ENCODE results near the gene LNX2.

LNX2 gene

DNA sequence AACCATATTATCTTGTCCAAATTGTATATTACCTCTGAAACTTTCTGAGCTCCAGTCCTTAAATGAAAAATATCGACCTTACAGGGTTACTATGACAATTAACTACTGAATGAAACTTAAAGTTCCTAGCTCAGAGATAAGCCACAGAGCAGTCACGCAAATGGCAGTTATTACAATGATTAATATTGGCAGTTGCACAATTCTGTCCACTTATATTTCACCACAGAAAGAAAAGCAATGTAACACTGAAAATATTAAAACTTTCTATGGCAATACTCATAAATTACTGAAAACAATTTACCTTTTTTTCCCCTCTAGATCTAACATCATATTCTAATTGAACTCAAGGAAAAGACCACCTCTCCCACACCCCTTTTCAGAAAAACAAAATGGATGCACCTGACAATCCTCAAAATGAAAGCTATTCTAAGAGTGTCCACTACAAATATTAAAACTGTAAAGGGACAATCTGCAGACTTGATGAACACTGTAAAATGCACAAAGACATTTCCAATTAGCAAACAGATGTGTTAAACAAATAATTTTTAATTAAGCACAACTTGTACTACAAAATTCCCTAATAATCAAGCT is 14.6 kb downstream of the LNX2 start:
- H3K4me1 ChIP-seq (ENCODE audit: control insufficient read depth in 1 of 2, insufficient read depth in 2 of 2, low read length in 2 of 2), result peaks cover 4 to 12% of the 10 kb centered on the region in 2 donors
- no peak overlapping the region for H3K4me3 ChIP-seq (ENCODE audit: low read depth in 1 of 2, low read length in 2 of 2)

DNA sequence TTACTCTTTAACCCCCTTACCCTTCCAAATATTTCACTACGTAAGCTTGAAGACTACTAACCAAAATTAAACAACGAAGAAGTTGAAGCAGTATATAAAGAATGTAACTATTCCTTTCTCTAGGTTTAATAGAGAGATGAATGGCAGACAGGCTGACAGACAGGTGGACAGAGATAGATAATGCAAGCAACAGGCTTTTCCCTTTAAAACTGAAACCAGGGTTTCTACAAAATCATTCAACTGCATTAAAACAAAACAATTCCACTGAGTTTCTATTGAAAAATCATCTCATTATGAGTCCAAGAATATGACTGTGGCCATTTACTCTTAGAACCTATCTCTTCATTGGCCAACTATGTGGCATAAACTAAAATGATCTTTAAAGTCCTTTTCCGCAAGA is 15.2 kb downstream of the LNX2 start:
- Histone ChIP-seq H3K9me3 (ENCODE audit: control insufficient read depth in 1 of 2, low read length in 2 of 2) (no peaks in the 10 kb centered on the region), H3K27me3 (ENCODE audit: low read depth, low read length) (no peaks in the 10 kb centered on the region), H3K4me1 (ENCODE audit: control insufficient read depth in 1 of 2, insufficient read depth in 2 of 2, low read length in 2 of 2) (peaks cover 3 to 12% of the 10 kb centered on the region in 2 donors), H3K27ac (ENCODE audit: low read length) (peak overlapping the region; percentile 22), H3K4me3 (ENCODE audit: low read depth in 1 of 2, low read length in 2 of 2) (no peak overlapping the region), H3K36me3 (ENCODE audit: control insufficient read depth in 1 of 2, insufficient read depth in 2 of 2, low read length in 2 of 2) (no peaks in the 10 kb centered on the region)

More for the DNA sequence above, 14.6 kb downstream of the LNX2 start:
- H3K36me3 ChIP-seq (ENCODE audit: control insufficient read depth in 1 of 2, insufficient read depth in 2 of 2, low read length in 2 of 2), result no peaks in the 10 kb centered on the region
- H3K27ac ChIP-seq (ENCODE audit: low read length), result peak overlapping the region; percentile 22
- H3K27me3 ChIP-seq (ENCODE audit: low read depth, low read length), result no peaks in the 10 kb centered on the region
- no peaks in the 10 kb centered on the region for H3K9me3 ChIP-seq (ENCODE audit: control insufficient read depth in 1 of 2, low read length in 2 of 2)

DNA sequence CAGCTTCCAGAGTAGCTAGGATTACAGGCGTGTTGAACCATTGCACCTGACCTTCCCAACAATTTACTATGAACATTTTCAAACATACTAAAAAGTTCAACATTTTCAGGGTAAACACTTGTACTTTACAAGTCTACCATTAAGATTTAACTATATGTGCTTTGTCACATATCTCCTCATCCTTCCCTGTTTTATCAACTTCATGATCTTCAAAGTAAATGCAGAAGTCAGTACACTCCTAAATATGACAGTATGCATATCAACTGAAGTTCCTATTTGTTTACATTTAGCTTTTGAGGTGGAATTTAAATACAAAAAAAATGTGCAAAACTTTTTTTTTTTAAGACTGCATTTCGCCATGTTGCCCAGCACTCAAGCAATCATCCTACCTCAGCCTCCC is 18.5 kb downstream of the LNX2 start:
- Histone ChIP-seq H3K27me3 (ENCODE audit: low read depth, low read length) (no peaks in the 10 kb centered on the region), H3K36me3 (ENCODE audit: control insufficient read depth in 1 of 2, insufficient read depth in 2 of 2, low read length in 2 of 2) (no peaks in the 10 kb centered on the region), H3K9me3 (ENCODE audit: control insufficient read depth in 1 of 2, low read length in 2 of 2) (no peaks in the 10 kb centered on the region), H3K4me1 (ENCODE audit: control insufficient read depth in 1 of 2, insufficient read depth in 2 of 2, low read length in 2 of 2) (peaks cover 0 to 5% of the 10 kb centered on the region in 2 donors), H3K27ac (ENCODE audit: low read length) (no peak overlapping the region), H3K4me3 (ENCODE audit: low read depth in 1 of 2, low read length in 2 of 2) (no peak overlapping the region)

DNA sequence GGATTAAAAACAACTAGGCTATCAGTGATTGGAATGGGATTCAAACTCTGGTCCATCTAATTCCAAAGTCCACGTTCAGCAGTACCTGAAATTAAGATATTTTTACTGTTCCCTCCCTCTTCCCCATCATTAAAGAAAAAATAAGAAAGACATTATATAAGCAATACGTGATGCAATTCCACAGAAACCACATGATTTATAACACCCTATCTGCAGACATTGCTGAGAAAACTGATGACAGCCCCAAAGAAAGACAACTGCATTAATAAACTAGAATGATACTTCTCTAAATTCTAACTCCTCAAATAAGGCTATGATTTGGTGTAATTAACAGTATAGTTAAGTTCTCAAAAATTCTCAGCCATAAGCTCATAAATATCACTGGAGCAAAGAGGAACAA is 19.1 kb downstream of the LNX2 start:
- no peak overlapping the region for H3K4me3 ChIP-seq (ENCODE audit: low read depth in 1 of 2, low read length in 2 of 2)
- H3K27me3 ChIP-seq (ENCODE audit: low read depth, low read length), result no peaks in the 10 kb centered on the region
- H3K27ac ChIP-seq (ENCODE audit: low read length), result no peak overlapping the region
- no peaks in the 10 kb centered on the region for H3K9me3 ChIP-seq (ENCODE audit: control insufficient read depth in 1 of 2, low read length in 2 of 2)
- H3K4me1 ChIP-seq (ENCODE audit: control insufficient read depth in 1 of 2, insufficient read depth in 2 of 2, low read length in 2 of 2), result no peaks in the 10 kb centered on the region
- H3K36me3 ChIP-seq (ENCODE audit: control insufficient read depth in 1 of 2, insufficient read depth in 2 of 2, low read length in 2 of 2), result no peaks in the 10 kb centered on the region

DNA sequence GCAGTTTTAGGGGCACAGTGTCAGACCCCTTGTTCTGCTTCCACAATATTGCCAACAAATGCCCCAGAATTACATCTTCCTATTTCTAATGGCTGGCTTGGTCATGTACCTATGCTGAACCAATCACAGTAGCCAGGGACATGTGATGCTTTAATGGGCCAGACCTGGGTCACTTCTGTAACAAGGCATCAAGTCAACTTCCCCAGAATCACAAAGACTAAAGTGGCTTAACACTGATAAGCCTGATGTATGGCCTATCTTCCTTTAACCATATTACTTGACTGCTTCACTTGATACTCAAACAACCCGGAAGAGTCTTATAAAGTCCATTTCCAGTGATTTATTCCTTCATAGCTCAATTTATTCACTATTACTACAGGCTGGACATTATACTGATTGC is 19.6 kb downstream of the LNX2 start:
- Histone ChIP-seq H3K4me3 (ENCODE audit: low read depth in 1 of 2, low read length in 2 of 2) (no peak overlapping the region), H3K27ac (ENCODE audit: low read length) (no peak overlapping the region), H3K9me3 (ENCODE audit: control insufficient read depth in 1 of 2, low read length in 2 of 2) (no peaks in the 10 kb centered on the region), H3K36me3 (ENCODE audit: control insufficient read depth in 1 of 2, insufficient read depth in 2 of 2, low read length in 2 of 2) (no peaks in the 10 kb centered on the region), H3K27me3 (ENCODE audit: low read depth, low read length) (no peaks in the 10 kb centered on the region), H3K4me1 (ENCODE audit: control insufficient read depth in 1 of 2, insufficient read depth in 2 of 2, low read length in 2 of 2) (no peaks in the 10 kb centered on the region)

DNA sequence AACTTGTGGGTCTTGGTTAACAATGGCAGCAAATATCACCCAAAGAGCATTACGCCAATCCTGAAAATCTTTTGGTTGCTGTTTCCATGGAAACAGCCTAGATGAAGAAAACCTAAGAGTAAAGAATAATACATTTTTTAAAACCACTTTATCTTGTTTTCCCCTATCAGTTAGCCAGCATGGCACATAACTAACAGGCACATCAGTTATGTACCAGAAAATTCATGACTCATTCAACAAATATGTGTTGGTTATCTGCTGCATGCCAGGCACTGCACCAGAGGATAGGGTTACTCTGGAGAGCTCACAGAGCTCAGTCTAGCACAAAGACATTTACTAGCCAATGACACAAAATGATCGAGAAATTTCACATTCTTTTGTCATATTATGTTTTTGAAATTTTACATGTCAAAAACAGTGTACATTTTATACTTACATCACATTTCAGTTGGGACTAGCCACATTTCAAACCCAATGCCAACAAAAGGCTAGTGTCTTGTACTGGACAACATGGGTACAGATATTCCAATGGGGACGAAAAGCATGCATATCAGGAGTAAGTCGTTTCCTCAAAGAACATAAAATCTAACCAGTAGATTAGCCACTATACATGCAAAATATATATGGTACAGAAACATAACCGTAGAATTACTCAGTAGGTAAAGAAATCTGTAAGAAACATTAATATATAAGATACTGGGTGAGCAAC is 20.3 kb downstream of the LNX2 start:
- Histone ChIP-seq H3K4me1 (ENCODE audit: control insufficient read depth in 1 of 2, insufficient read depth in 2 of 2, low read length in 2 of 2) (no peaks in the 10 kb centered on the region), H3K27ac (ENCODE audit: low read length) (no peak overlapping the region)

DNA sequence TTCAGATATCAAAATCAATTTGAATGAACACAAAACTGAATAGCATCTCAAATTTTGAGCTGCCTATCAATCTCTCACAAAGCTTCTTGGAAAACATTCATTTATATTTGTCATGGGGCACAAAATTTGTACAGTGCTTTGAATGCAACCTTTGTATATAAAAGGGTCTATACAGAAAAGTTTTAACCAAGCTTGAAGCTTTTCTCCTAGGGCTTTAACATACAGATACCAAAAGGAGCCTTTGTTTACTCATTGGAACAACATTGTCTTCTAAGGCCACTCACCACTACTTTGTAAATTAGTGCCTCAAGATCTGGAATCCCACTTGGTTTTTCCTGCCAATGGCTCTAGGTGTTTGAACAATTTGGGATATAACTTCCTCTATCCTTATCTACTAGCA is 21.2 kb downstream of the LNX2 start:
- no peak overlapping the region for H3K4me3 ChIP-seq (ENCODE audit: low read depth in 1 of 2, low read length in 2 of 2)
- H3K27me3 ChIP-seq (ENCODE audit: low read depth, low read length), result no peaks in the 10 kb centered on the region
- no peak overlapping the region for H3K27ac ChIP-seq (ENCODE audit: low read length)
- H3K4me1 ChIP-seq (ENCODE audit: control insufficient read depth in 1 of 2, insufficient read depth in 2 of 2, low read length in 2 of 2), result no peaks in the 10 kb centered on the region
- no peaks in the 10 kb centered on the region for H3K9me3 ChIP-seq (ENCODE audit: control insufficient read depth in 1 of 2, low read length in 2 of 2)
- H3K36me3 ChIP-seq (ENCODE audit: control insufficient read depth in 1 of 2, insufficient read depth in 2 of 2, low read length in 2 of 2), result no peaks in the 10 kb centered on the region

More for the DNA sequence above, 20.3 kb downstream of the LNX2 start:
- Histone ChIP-seq H3K9me3 (ENCODE audit: control insufficient read depth in 1 of 2, low read length in 2 of 2) (no peaks in the 10 kb centered on the region), H3K27me3 (ENCODE audit: low read depth, low read length) (no peaks in the 10 kb centered on the region), H3K36me3 (ENCODE audit: control insufficient read depth in 1 of 2, insufficient read depth in 2 of 2, low read length in 2 of 2) (no peaks in the 10 kb centered on the region), H3K4me3 (ENCODE audit: low read depth in 1 of 2, low read length in 2 of 2) (no peak overlapping the region)

DNA sequence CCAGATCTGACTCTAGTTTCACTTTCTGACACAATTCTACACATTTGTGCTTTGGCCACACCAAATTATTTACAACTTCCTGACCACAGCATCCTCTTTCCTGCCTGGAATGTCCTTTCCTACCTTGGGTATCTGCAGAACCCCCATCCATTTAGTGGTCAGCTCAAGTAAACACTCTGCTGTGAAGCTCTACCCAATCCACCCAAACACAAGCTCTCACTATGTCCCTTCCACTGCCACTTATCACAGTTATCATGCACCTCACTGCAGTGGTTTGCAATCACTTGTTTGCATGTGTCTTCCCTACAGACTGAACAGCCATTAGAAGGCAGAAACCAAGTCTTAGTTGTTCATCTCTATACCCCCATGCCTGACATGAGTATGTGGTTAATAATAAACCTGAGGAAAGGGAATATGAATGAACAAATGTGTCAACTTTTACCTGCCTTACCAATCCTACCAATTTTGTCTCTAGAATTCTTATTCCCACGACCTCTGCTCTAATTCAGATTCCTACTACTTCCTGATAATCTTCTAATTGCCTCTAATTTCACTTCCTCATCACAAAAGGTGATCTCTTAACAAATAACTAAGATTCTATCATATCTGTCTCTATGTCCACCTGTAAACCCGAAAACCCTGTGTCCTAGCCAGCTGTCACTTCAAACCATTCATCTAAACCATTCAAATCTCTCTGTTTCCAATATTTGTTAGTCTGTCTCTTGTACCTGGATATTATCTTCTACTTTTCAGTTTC is 25.1 kb downstream of the LNX2 start:
- H3K9me3 ChIP-seq (ENCODE audit: control insufficient read depth in 1 of 2, low read length in 2 of 2), result no peaks in the 10 kb centered on the region
- no peak overlapping the region for H3K4me3 ChIP-seq (ENCODE audit: low read depth in 1 of 2, low read length in 2 of 2)
- no peak overlapping the region for H3K27ac ChIP-seq (ENCODE audit: low read length)
- no peaks in the 10 kb centered on the region for H3K27me3 ChIP-seq (ENCODE audit: low read depth, low read length)
- H3K36me3 ChIP-seq (ENCODE audit: control insufficient read depth in 1 of 2, insufficient read depth in 2 of 2, low read length in 2 of 2), result no peaks in the 10 kb centered on the region
- no peaks in the 10 kb centered on the region for H3K4me1 ChIP-seq (ENCODE audit: control insufficient read depth in 1 of 2, insufficient read depth in 2 of 2, low read length in 2 of 2)

DNA sequence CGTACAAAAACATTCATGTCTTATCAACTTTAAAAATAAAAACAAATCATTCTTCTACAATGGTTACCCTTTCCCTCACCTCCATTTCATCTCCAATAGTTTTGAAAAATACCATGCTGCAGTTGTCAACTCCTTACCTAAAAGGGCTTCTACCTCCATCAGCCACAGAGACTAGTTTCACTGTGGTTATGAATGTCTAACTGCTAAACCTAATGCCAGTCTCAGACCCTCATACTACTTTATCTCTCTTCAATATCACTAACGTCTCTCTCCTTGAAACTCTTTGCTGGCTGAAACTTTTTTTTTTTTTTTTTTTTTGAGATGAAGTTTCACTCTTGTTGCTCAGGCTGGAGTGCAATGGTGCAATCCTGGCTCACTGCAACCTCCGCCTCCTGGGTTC is 27.1 kb downstream of the LNX2 start:
- Histone ChIP-seq H3K27ac (ENCODE audit: low read length) (no peak overlapping the region), H3K36me3 (ENCODE audit: control insufficient read depth in 1 of 2, insufficient read depth in 2 of 2, low read length in 2 of 2) (no peaks in the 10 kb centered on the region), H3K9me3 (ENCODE audit: control insufficient read depth in 1 of 2, low read length in 2 of 2) (no peaks in the 10 kb centered on the region), H3K4me1 (ENCODE audit: control insufficient read depth in 1 of 2, insufficient read depth in 2 of 2, low read length in 2 of 2) (no peaks in the 10 kb centered on the region), H3K27me3 (ENCODE audit: low read depth, low read length) (no peaks in the 10 kb centered on the region), H3K4me3 (ENCODE audit: low read depth in 1 of 2, low read length in 2 of 2) (no peak overlapping the region)

DNA sequence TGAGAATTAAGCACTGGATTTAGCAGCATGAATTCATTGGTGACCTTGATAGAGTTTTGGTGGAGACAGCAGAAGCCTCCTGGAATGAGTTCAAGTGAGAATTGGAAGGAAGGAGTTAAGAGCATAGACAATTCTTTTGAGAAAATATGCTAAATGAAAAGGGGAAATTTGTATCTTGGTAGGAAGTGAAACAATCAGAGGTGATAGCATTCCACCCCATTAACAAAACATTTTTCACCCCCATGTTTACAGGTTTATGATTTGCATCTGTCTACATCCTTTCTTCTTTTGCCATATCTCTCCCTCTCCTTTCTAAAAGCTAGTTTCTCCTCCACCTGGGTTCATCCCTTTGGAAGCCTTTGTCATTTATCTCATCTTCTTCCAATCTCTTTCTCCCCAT is 27.5 kb downstream of the LNX2 start:
- Histone ChIP-seq H3K36me3 (ENCODE audit: control insufficient read depth in 1 of 2, insufficient read depth in 2 of 2, low read length in 2 of 2) (no peaks in the 10 kb centered on the region), H3K27ac (ENCODE audit: low read length) (no peak overlapping the region), H3K4me1 (ENCODE audit: control insufficient read depth in 1 of 2, insufficient read depth in 2 of 2, low read length in 2 of 2) (no peaks in the 10 kb centered on the region), H3K4me3 (ENCODE audit: low read depth in 1 of 2, low read length in 2 of 2) (no peak overlapping the region), H3K9me3 (ENCODE audit: control insufficient read depth in 1 of 2, low read length in 2 of 2) (no peaks in the 10 kb centered on the region), H3K27me3 (ENCODE audit: low read depth, low read length) (no peaks in the 10 kb centered on the region)

DNA sequence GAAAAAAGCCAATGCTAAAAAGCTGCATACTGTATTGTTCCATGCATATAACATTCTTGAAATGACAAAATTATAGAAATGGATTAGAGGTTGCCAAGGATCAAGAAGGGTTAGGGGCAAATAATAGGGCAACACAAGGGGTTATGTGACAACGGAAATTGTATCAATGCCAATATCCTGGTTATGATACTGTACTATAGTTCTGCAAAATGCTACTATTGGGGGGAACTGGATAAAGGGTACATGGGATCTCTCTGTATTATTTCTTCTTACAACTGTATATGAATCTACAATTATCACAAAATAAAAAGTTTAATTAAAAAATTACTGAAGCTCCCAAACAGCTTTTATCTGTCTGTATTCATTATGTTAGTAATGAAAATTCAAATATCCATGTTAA is 31.9 kb downstream of the LNX2 start:
- H3K4me1 ChIP-seq (ENCODE audit: control insufficient read depth in 1 of 2, insufficient read depth in 2 of 2, low read length in 2 of 2), result peaks cover 0 to 10% of the 10 kb centered on the region in 2 donors
- H3K27ac ChIP-seq (ENCODE audit: low read length), result no peak overlapping the region
- no peak overlapping the region for H3K4me3 ChIP-seq (ENCODE audit: low read depth in 1 of 2, low read length in 2 of 2)

More for the DNA sequence above, 31.9 kb downstream of the LNX2 start:
- H3K9me3 ChIP-seq (ENCODE audit: control insufficient read depth in 1 of 2, low read length in 2 of 2), result no peaks in the 10 kb centered on the region
- H3K36me3 ChIP-seq (ENCODE audit: control insufficient read depth in 1 of 2, insufficient read depth in 2 of 2, low read length in 2 of 2), result no peaks in the 10 kb centered on the region
- no peaks in the 10 kb centered on the region for H3K27me3 ChIP-seq (ENCODE audit: low read depth, low read length)

Data from muscle layer of duodenum (tissue), 2 donors.